ENCODE results near the gene RNF112. TPM values are rescaled to one million over a fixed set of nuclear protein-coding genes. Genes with fewer than 3 reads are reported as not detected.
A peak's percentile ranks its signal among the peaks of the same experiment; 100 is the strongest.

The RNF112 gene
- total and polyA plus RNA-seq, 4 experiments from 2014 or later = 0.06 to 1.6 (median 0.87) TPM; not detected in 1

DNA sequence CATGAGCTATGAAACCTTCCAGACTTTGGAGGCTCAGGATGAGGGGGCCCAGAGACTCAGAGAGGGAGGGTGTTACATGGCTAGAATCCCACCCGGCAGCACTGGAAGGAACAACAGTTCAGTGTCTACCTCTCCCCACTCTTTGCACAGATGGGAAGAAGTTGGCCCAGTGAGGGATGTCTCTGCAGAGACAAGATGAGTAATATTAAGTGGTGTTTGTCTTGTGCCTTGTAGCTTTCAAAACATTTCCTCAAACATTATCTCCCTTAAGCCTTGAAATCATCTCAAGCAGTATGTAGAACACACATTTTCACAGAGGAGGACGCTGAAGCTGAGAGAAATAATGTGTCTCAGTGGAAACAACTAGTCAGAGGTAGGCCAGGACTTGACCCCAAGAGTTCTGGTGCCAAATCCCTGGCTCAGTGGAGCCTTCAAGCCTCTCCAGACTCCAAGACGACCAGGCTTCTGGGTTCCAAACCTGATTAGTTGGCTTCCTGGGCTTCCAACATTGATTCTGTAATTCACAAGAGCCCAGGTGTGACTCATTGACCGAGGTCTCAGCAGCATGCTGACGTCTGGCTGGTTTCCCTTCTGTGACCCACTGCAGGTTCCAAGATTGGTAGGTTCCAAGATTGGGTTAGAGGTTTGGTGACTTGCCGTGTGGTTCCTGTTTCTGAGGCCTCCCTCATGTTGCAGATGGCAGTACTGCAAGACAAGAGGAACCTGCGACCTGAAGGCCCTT lies 7.4 kb downstream of the RNF112 start:
- H3K4me1 ChIP-seq (ENCODE audit: insufficient read depth, low read length) = peaks cover 4% of the 10 kb centered on the region
- H3K4me1 Mint-ChIP-seq = peaks cover 2 to 20% (median 9%) of the 10 kb centered on the region in 4 donors
- DNase-seq = peak in 2 of 5 donors; percentile 6 to 12
- ChIA-PET CTCF (ENCODE audit: partially characterized antibody) (interaction anchor here (0.5 kb wide), 1 partner anchor 98 kb away, joined by 3 read pairs; no protein-coding TSS in a partner anchor), POLR2A (ENCODE audit: partially characterized antibody) (interaction anchor here (0.5 kb wide), 1 partner anchor 111 kb away, joined by 3 read pairs; no protein-coding TSS in a partner anchor)
- no peaks in the 10 kb centered on the region for H3K9me3 ChIP-seq (ENCODE audit: control insufficient read depth in 1 of 2, low read length in 2 of 2)
- no peak overlapping the region for H3K4me3 ChIP-seq (ENCODE audit: low read length in 2 of 2)
- H3K27ac ChIP-seq (ENCODE audit: low read depth, low read length) = no peak overlapping the region
- H3K9me3 Mint-ChIP-seq = no peaks in the 10 kb centered on the region
- H3K36me3 Mint-ChIP-seq = no peaks in the 10 kb centered on the region
- no peaks in the 10 kb centered on the region for H3K27me3 Mint-ChIP-seq
- peak overlapping the region in 6 of 7 donors; percentile 22 to 78 (median 65) for H3K27ac Mint-ChIP-seq
- no peak overlapping the region for H3K4me3 Mint-ChIP-seq
- intact Hi-C loops (cut with micrococcal nuclease) = no loop called here
- no peaks in the 10 kb centered on the region for H3K27me3 ChIP-seq (ENCODE audit: insufficient read depth, low read length)
- no peaks in the 10 kb centered on the region for H3K36me3 ChIP-seq (ENCODE audit: insufficient read depth, low read length)

DNA sequence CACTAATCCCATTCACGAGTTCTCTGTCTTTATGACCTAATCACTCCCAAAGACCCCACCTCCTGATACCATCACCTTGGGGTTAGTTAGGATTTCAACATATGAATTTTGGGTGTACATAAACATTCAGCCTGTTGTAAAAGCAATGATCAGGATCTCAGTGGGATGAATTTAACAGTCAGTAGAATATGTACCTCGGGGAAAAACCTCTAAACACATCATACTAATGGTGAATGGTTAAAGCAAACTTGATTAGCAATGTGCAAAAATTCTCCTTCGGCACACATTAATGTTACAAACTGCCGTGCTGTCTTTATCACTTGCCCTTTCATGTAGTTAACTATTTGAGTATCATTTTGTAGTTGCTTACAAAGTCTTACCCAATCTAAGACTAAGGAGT lies 10.2 kb downstream of the RNF112 start:
- H3K4me1 ChIP-seq (ENCODE audit: insufficient read depth, low read length) = peaks cover 4% of the 10 kb centered on the region
- no peaks in the 10 kb centered on the region for H3K36me3 Mint-ChIP-seq
- H3K36me3 ChIP-seq (ENCODE audit: insufficient read depth, low read length) = no peaks in the 10 kb centered on the region
- no peak overlapping the region for H3K4me3 ChIP-seq (ENCODE audit: low read length in 2 of 2)
- POLR2A ChIA-PET (ENCODE audit: partially characterized antibody) = no interaction called here
- peaks cover 0 to 3% of the 10 kb centered on the region in 2 donors for H3K27me3 Mint-ChIP-seq
- H3K9me3 Mint-ChIP-seq = no peaks in the 10 kb centered on the region
- CTCF ChIA-PET (ENCODE audit: partially characterized antibody) = no interaction called here
- H3K4me1 Mint-ChIP-seq = peaks cover 2 to 20% (median 9%) of the 10 kb centered on the region in 4 donors
- H3K27ac ChIP-seq (ENCODE audit: low read depth, low read length) = no peak overlapping the region
- no peak overlapping the region for H3K27ac Mint-ChIP-seq
- H3K4me3 Mint-ChIP-seq = no peak overlapping the region
- intact Hi-C loops (cut with micrococcal nuclease) = no loop called here
- H3K9me3 ChIP-seq (ENCODE audit: control insufficient read depth in 1 of 2, low read length in 2 of 2) = no peaks in the 10 kb centered on the region
- DNase-seq = no peak
- H3K27me3 ChIP-seq (ENCODE audit: insufficient read depth, low read length) = no peaks in the 10 kb centered on the region

DNA sequence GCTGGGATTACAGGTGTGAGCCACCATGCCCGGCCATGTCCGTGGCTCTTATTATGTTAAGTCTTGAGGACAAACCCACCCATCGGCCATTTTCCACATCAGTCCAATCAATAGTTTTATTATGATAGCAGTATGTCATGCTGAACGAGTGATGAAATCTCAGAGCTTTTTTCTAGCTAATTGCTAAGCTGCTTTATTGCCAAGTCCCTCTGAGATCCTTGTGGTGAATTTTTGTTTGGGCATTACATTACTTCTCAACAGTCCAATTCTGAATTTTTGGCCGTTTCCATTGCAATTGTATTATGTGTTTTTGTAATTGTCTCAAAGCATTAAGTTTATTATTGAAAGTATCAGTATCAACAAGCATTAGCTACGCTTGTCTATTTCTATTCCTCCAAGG lies 10.9 kb downstream of the RNF112 start:
- no peak for DNase-seq
- POLR2A ChIA-PET (ENCODE audit: partially characterized antibody) = no interaction called here
- Mint-ChIP-seq H3K27ac (no peak overlapping the region), H3K36me3 (no peaks in the 10 kb centered on the region), H3K27me3 (peaks cover 0 to 5% of the 10 kb centered on the region in 2 donors), H3K4me3 (no peak overlapping the region), H3K9me3 (no peaks in the 10 kb centered on the region), H3K4me1 (peaks cover 2 to 18% (median 9%) of the 10 kb centered on the region in 4 donors)
- H3K36me3 ChIP-seq (ENCODE audit: insufficient read depth, low read length) = no peaks in the 10 kb centered on the region
- intact Hi-C loops (cut with micrococcal nuclease) = no loop called here
- CTCF ChIA-PET (ENCODE audit: partially characterized antibody) = no interaction called here
- peaks cover 4% of the 10 kb centered on the region for H3K4me1 ChIP-seq (ENCODE audit: insufficient read depth, low read length)
- H3K27me3 ChIP-seq (ENCODE audit: insufficient read depth, low read length) = no peaks in the 10 kb centered on the region
- H3K27ac ChIP-seq (ENCODE audit: low read depth, low read length) = no peak overlapping the region
- no peak overlapping the region for H3K4me3 ChIP-seq (ENCODE audit: low read length in 2 of 2)
- H3K9me3 ChIP-seq (ENCODE audit: control insufficient read depth in 1 of 2, low read length in 2 of 2) = no peaks in the 10 kb centered on the region

DNA sequence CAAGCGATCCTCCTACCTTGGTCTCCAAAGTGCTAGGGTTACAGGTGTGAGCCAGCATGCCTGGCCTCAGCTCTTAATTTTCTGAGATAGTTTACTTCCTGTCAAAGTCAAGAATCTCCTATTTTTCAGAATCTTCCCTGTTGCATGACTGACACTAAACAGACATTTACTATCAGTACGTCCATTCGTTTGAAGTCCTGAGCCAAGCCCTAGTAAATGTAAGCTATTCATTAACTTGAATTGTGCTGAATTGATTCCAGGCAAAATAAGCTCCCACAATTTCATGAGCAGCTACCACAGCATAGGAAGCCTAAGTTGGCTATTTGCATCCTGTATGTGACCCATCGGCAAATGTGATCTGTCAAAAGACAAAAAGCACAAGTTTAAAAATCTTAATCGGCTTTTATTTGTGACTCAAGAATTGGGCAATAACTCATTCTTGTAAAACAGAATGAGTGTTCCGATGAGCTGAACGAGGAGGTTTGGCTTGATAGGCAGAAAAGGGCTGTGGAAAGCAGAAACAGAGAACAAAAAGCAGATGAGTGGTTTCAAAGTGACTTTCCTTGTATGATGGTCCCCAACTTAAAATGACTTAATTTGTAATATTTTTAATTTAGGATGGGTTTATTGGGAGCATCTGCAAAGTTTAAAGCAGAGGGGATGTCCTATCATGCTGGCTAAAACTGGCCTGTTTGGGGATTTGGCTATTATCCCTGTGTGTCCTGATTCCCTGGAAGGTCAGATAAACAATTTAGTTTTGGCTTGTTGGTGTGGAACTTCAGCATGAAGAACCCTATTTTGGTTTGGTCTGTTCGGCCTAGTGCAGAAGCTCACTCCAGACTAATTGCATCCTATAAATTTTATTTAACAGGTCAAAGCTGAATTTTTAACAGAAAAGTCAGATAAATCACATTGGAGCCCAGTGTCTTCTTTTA lies 14.2 kb downstream of the RNF112 start:
- no peak overlapping the region for H3K4me3 ChIP-seq (ENCODE audit: low read length in 2 of 2)
- intact Hi-C loops (cut with micrococcal nuclease) = no loop called here
- Mint-ChIP-seq H3K4me1 (no peaks in the 10 kb centered on the region), H3K27me3 (peaks cover 0 to 5% of the 10 kb centered on the region in 2 donors), H3K4me3 (no peak overlapping the region), H3K36me3 (no peaks in the 10 kb centered on the region), H3K9me3 (no peaks in the 10 kb centered on the region), H3K27ac (no peak overlapping the region)
- no peaks in the 10 kb centered on the region for H3K4me1 ChIP-seq (ENCODE audit: insufficient read depth, low read length)
- no peak for DNase-seq
- POLR2A ChIA-PET (ENCODE audit: partially characterized antibody) = no interaction called here
- H3K27ac ChIP-seq (ENCODE audit: low read depth, low read length) = no peak overlapping the region
- H3K36me3 ChIP-seq (ENCODE audit: insufficient read depth, low read length) = no peaks in the 10 kb centered on the region
- no peaks in the 10 kb centered on the region for H3K27me3 ChIP-seq (ENCODE audit: insufficient read depth, low read length)
- H3K9me3 ChIP-seq (ENCODE audit: control insufficient read depth in 1 of 2, low read length in 2 of 2) = no peaks in the 10 kb centered on the region
- CTCF ChIA-PET (ENCODE audit: partially characterized antibody) = no interaction called here

DNA sequence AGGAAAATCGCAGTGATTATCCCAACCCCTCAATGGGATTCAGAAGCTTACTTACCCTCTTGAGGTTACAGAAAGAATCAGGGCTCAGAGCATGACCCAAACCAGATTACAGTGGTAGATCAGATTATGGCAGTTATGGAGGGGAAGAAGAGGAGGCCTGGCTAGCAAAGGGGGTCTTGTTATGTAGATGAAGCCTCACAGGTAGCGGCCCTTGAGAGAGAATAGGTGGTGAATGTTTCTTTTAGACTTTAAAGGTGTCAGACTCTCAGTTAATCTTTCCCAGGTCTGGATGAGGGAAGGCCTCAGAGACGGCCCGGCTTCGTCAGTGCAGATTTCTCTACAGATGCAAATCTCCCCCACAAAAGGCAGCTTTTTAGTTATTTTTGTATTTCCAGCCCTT lies 15.6 kb downstream of the RNF112 start:
- no peak for DNase-seq
- Mint-ChIP-seq H3K9me3 (no peaks in the 10 kb centered on the region), H3K4me3 (no peak overlapping the region), H3K36me3 (no peaks in the 10 kb centered on the region), H3K27me3 (peaks cover 0 to 5% of the 10 kb centered on the region in 2 donors), H3K4me1 (no peaks in the 10 kb centered on the region), H3K27ac (no peak overlapping the region)
- no peaks in the 10 kb centered on the region for H3K4me1 ChIP-seq (ENCODE audit: insufficient read depth, low read length)
- no peak overlapping the region for H3K4me3 ChIP-seq (ENCODE audit: low read length in 2 of 2)
- ChIA-PET POLR2A (ENCODE audit: partially characterized antibody) (no interaction called here), CTCF (ENCODE audit: partially characterized antibody) (no interaction called here)
- H3K36me3 ChIP-seq (ENCODE audit: insufficient read depth, low read length) = no peaks in the 10 kb centered on the region
- H3K9me3 ChIP-seq (ENCODE audit: control insufficient read depth in 1 of 2, low read length in 2 of 2) = no peaks in the 10 kb centered on the region
- no peaks in the 10 kb centered on the region for H3K27me3 ChIP-seq (ENCODE audit: insufficient read depth, low read length)
- no peak overlapping the region for H3K27ac ChIP-seq (ENCODE audit: low read depth, low read length)
- intact Hi-C loops (cut with micrococcal nuclease) = no loop called here

DNA sequence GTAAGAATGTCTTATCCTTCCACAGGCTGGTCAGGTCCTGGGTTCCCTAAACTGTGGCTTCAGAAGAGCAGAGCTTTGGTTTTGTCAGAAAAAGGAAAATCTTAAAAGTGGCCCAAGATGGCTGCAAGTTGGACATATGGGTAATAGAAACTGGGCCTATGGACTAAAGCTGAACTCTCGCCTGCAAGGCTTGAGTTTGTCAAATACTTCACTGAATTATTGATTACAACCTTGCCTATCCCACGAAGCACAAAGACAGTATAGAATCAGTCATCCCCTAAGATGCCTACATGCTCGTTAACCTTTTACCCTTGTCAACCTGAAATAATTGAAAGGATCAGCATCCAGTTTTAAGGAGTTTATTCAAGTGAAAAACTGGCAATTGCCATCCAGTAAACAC lies 20.7 kb downstream of the RNF112 start:
- Histone ChIP-seq H3K27me3 (ENCODE audit: insufficient read depth, low read length) (no peaks in the 10 kb centered on the region), H3K9me3 (ENCODE audit: control insufficient read depth in 1 of 2, low read length in 2 of 2) (no peaks in the 10 kb centered on the region), H3K4me1 (ENCODE audit: insufficient read depth, low read length) (no peaks in the 10 kb centered on the region), H3K27ac (ENCODE audit: low read depth, low read length) (no peak overlapping the region), H3K36me3 (ENCODE audit: insufficient read depth, low read length) (no peaks in the 10 kb centered on the region), H3K4me3 (ENCODE audit: low read length in 2 of 2) (no peak overlapping the region)
- Mint-ChIP-seq H3K27ac (no peak overlapping the region), H3K9me3 (no peaks in the 10 kb centered on the region), H3K27me3 (no peaks in the 10 kb centered on the region), H3K4me3 (no peak overlapping the region), H3K4me1 (no peaks in the 10 kb centered on the region), H3K36me3 (no peaks in the 10 kb centered on the region)
- intact Hi-C loops (cut with micrococcal nuclease) = no loop called here
- ChIA-PET POLR2A (ENCODE audit: partially characterized antibody) (no interaction called here), CTCF (ENCODE audit: partially characterized antibody) (no interaction called here)
- DNase-seq = no peak

DNA sequence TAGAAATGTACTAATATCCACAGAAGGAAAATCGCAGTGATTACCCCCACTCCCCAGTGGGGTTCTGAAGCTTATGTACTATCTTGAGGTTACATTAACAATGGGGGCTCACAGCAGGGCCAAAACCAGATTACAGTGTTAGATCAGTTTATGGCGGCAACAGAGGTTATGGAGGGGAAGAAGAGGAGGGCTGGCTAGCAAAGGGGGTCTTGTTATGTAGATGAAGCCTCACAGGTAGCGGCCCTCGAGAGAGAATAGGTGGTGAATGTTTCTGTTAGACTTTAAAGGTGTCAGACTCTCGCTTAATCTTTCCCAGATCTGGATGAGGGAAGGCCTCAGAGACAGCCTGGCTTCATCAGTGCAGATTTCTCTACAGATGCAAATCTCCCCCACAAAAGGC lies 22.2 kb downstream of the RNF112 start:
- Histone ChIP-seq H3K4me3 (ENCODE audit: low read length in 2 of 2) (no peak overlapping the region), H3K36me3 (ENCODE audit: insufficient read depth, low read length) (no peaks in the 10 kb centered on the region), H3K9me3 (ENCODE audit: control insufficient read depth in 1 of 2, low read length in 2 of 2) (no peaks in the 10 kb centered on the region), H3K27ac (ENCODE audit: low read depth, low read length) (no peak overlapping the region), H3K27me3 (ENCODE audit: insufficient read depth, low read length) (no peaks in the 10 kb centered on the region), H3K4me1 (ENCODE audit: insufficient read depth, low read length) (no peaks in the 10 kb centered on the region)
- DNase-seq = no peak
- H3K9me3 Mint-ChIP-seq = no peaks in the 10 kb centered on the region
- intact Hi-C loops (cut with micrococcal nuclease) = no loop called here
- H3K4me3 Mint-ChIP-seq = no peak overlapping the region
- CTCF ChIA-PET (ENCODE audit: partially characterized antibody) = interaction anchor here (1.4 to 3.4 kb wide), 2 partner anchors 14 to 70 kb away, joined by 8 to 13 read pairs; partner anchors contain the start of gene B9D1
- no peaks in the 10 kb centered on the region for H3K36me3 Mint-ChIP-seq
- no peaks in the 10 kb centered on the region for H3K27me3 Mint-ChIP-seq
- POLR2A ChIA-PET (ENCODE audit: partially characterized antibody) = no interaction called here
- H3K4me1 Mint-ChIP-seq = no peaks in the 10 kb centered on the region
- H3K27ac Mint-ChIP-seq = no peak overlapping the region

All from CD4-positive, alpha-beta memory T cell (primary cell).